Gastroesophageal sphincter (tissue), 3 donors: ENCODE measurements around the gene DLGAP3.

Experiments
- CTCF ChIP-seq, 4 experiments: fragments of 200-600 bp in 2 of 4; fragments of 450-650 bp in 2 of 4; sonication (generic) in 1 of 4; IDR thresholded peaks; one replicate each; pipeline ENCODE4 v1.5.1; 2017 to 2019; ENCODE audit warnings: antibody characterized with exemption in 4 of 4, mild to moderate bottlenecking in 2 of 4, moderate library complexity in 2 of 4
- POLR2A ChIP-seq, 2 donors: fragments of 450-650 bp; IDR thresholded peaks; one replicate each; pipeline ENCODE4 v1.6.1; 2017; ENCODE audit warnings: antibody characterized with exemption in 2 of 2, mild to moderate bottlenecking in 2 of 2, moderate library complexity in 1 of 2
- POLR2AphosphoS5 ChIP-seq: sonication (generic); formaldehyde crosslinking; IDR thresholded peaks from one replicate; pipeline ENCODE4 v1.6.1; 2017; ENCODE audit warnings: antibody characterized with exemption

GRCh38 chr1:34864759-34865158 is 64.7 kb downstream of the DLGAP3 start:
- TF ChIP-seq CTCF (IDR thresholded peaks at IDR 0.05) (no peak), POLR2A (IDR thresholded peaks at IDR 0.05) (no peak), POLR2AphosphoS5 (no peak)
